ENCODE results near the gene GOSR1.
A peak's percentile ranks its signal among the peaks of the same experiment; 100 is the strongest.
"Not testable (repeated sequence)": the region's sequence is repeated elsewhere in the genome, so short reads cannot be mapped to it uniquely, and the experiment has no call there.

GOSR1 gene

GRCh38 chr17:30505868-30506417, 28.7 kb downstream of the GOSR1 start:
- no peak for DNase-seq (ENCODE audit: low read depth)

- DNase-seq (ENCODE audit: low read depth), result no peak
These were observed 29.3 kb downstream of the GOSR1 start for GRCh38 chr17:30506481-30506880.

- DNase-seq (ENCODE audit: low read depth), result no peak
These were observed 36.1 kb downstream of the GOSR1 start for GRCh38 chr17:30513346-30513745.

GRCh38 chr17:30514895-30515596, 37.8 kb downstream of the GOSR1 start:
- no peak for DNase-seq (ENCODE audit: low read depth)

- no peak for DNase-seq (ENCODE audit: low read depth)
These were observed 40.6 kb downstream of the GOSR1 start for GRCh38 chr17:30517786-30518185.

GRCh38 chr17:30519166-30519565, 42.0 kb downstream of the GOSR1 start:
- DNase-seq (ENCODE audit: low read depth), result no peak

GRCh38 chr17:30519707-30520106, 42.5 kb downstream of the GOSR1 start:
- DNase-seq (ENCODE audit: low read depth), result peak; percentile 92

- peak; percentile 58 for DNase-seq (ENCODE audit: low read depth)
These were observed 43.2 kb downstream of the GOSR1 start for GRCh38 chr17:30520436-30520835.

- DNase-seq (ENCODE audit: low read depth), result no peak
These were observed 43.7 kb downstream of the GOSR1 start for GRCh38 chr17:30520882-30521281.

GRCh38 chr17:30521766-30522165, 44.6 kb downstream of the GOSR1 start:
- DNase-seq (ENCODE audit: low read depth), result no peak

- not testable (repeated sequence) for DNase-seq (ENCODE audit: low read depth)
These were observed 46.0 kb downstream of the GOSR1 start for GRCh38 chr17:30523236-30523635.

- DNase-seq (ENCODE audit: low read depth), result no peak
These were observed 47.6 kb downstream of the GOSR1 start for GRCh38 chr17:30524847-30525246.

- no peak for DNase-seq (ENCODE audit: low read depth)
These were observed 49.2 kb downstream of the GOSR1 start for GRCh38 chr17:30526401-30526800.

GRCh38 chr17:30528701-30529100, 51.5 kb downstream of the GOSR1 start:
- DNase-seq (ENCODE audit: low read depth), result not testable (repeated sequence)

GRCh38 chr17:30530346-30531025, 53.3 kb downstream of the GOSR1 start:
- DNase-seq (ENCODE audit: low read depth), result peak; percentile 56

- DNase-seq (ENCODE audit: low read depth), result no peak
These were observed 55.7 kb downstream of the GOSR1 start for GRCh38 chr17:30532871-30533270.

- no peak for DNase-seq (ENCODE audit: low read depth)
These were observed 57.1 kb downstream of the GOSR1 start for GRCh38 chr17:30534298-30534697.

- DNase-seq (ENCODE audit: low read depth), result no peak
These were observed 58.0 kb downstream of the GOSR1 start for GRCh38 chr17:30534938-30535921.

- DNase-seq (ENCODE audit: low read depth), result not testable (repeated sequence)
These were observed 59.6 kb downstream of the GOSR1 start for GRCh38 chr17:30536846-30537245.

GRCh38 chr17:30537667-30538066, 60.5 kb downstream of the GOSR1 start:
- DNase-seq (ENCODE audit: low read depth), result not testable (repeated sequence)

- DNase-seq (ENCODE audit: low read depth), result no peak
These were observed 64.6 kb downstream of the GOSR1 start for GRCh38 chr17:30541802-30542201.

- no peak for DNase-seq (ENCODE audit: low read depth)
These were observed 66.2 kb downstream of the GOSR1 start for GRCh38 chr17:30543456-30543855.

Data from iris pigment epithelial cell (primary cell).